Peyer's patch (tissue), 4 donors: ENCODE data around the gene CRKL.

Source experiments
- CTCF ChIP-seq, 6 experiments: fragments of 450-650 bp in 4 of 6; fragments of 200-600 bp in 2 of 6; sonication (generic) in 1 of 6; IDR thresholded peaks; one replicate each; pipeline ENCODE4 v1.5.1; 2017 to 2019; ENCODE audit warnings: antibody characterized with exemption in 6 of 6, mild to moderate bottlenecking in 3 of 6, moderate library complexity in 1 of 6
- POLR2A ChIP-seq, 2 donors: fragments of 450-650 bp; IDR thresholded peaks; one replicate each; pipeline ENCODE4 v1.5.1; 2017; ENCODE audit warnings: antibody characterized with exemption in 2 of 2, mild to moderate bottlenecking in 2 of 2, moderate library complexity in 2 of 2

- TF ChIP-seq CTCF (IDR thresholded peaks at IDR 0.05) (no peak), POLR2A (IDR thresholded peaks at IDR 0.05) (peak; percentile 86 to 91)
These were observed 84.6 kb downstream of the CRKL start, which contains the start of gene THAP7 for GRCh38 chr22:21001601-21002325.
